ENCODE results near the gene TTC16.
A peak's percentile ranks its signal among the peaks of the same experiment; 100 is the strongest.

Gene TTC16

GRCh38 chr9:127697575-127697974 lies 18.3 kb upstream of the TTC16 start:
- DNase-seq: no peak

- no peak for DNase-seq
Observed at GRCh38 chr9:127698386-127698785, 17.5 kb upstream of the TTC16 start.

GRCh38 chr9:127698985-127699670 lies 16.8 kb upstream of the TTC16 start:
- peak; percentile 71 to 98 (median 94) for DNase-seq

- peak in 24 of 58 donors; percentile 8 to 76 (median 45) for DNase-seq
Observed at GRCh38 chr9:127700140-127700539, 15.7 kb upstream of the TTC16 start.

- no peak for DNase-seq
Observed at GRCh38 chr9:127700594-127701255, 15.2 kb upstream of the TTC16 start.

- peak in 10 of 58 donors; percentile 17 to 61 (median 26) for DNase-seq
Observed at GRCh38 chr9:127703289-127703946, 12.5 kb upstream of the TTC16 start.

GRCh38 chr9:127705577-127706379 lies 10.1 kb upstream of the TTC16 start:
- no peak for DNase-seq

- DNase-seq: no peak
Observed at GRCh38 chr9:127706836-127707241, 9.0 kb upstream of the TTC16 start, which contains the start of gene CFAP157. Gene CFAP157, plus strand, starts transcription at chr9:127706988. Its CDS starts 44 bp downstream, at chr9:127707032.

GRCh38 chr9:127707766-127708165 lies 8.1 kb upstream of the TTC16 start:
- DNase-seq: no peak

- DNase-seq: no peak
Observed at GRCh38 chr9:127708952-127709587, 6.8 kb upstream of the TTC16 start.

GRCh38 chr9:127710204-127710783 lies 5.6 kb upstream of the TTC16 start:
- DNase-seq: no peak

- DNase-seq: no peak
Observed at GRCh38 chr9:127711226-127711701, 4.6 kb upstream of the TTC16 start.

GRCh38 chr9:127711831-127712274 lies 4.0 kb upstream of the TTC16 start:
- no peak for DNase-seq

GRCh38 chr9:127712371-127712770 lies 3.5 kb upstream of the TTC16 start:
- no peak for DNase-seq

GRCh38 chr9:127712867-127713266 lies 3.0 kb upstream of the TTC16 start:
- DNase-seq: no peak

- DNase-seq: no peak
Observed at GRCh38 chr9:127714020-127714750, 1.7 kb upstream of the TTC16 start.

- DNase-seq: no peak
Observed at GRCh38 chr9:127714951-127715469, 869 bp upstream of the TTC16 start.

GRCh38 chr9:127716412-127716811 lies 533 bp downstream of the TTC16 start:
- DNase-seq: no peak

- peak in 6 of 58 donors; percentile 15 to 37 (median 26) for DNase-seq
Observed at GRCh38 chr9:127717766-127718165, 1.9 kb downstream of the TTC16 start.

Data from anterior cingulate cortex (tissue), 58 donors.